PC-3 (cell line): Measurements from ENCODE around the gene TRMT2A. TPM values are rescaled to one million over a fixed set of nuclear protein-coding genes. Genes with fewer than 3 reads are reported as not detected.
A peak's percentile ranks its signal among the peaks of the same experiment; 100 is the strongest.

Source experiments
- ATAC-seq: fragments of 200-7000 bp; cut with Tn5 transposase; 2 replicates; pipeline ENCODE4 v1.9.1; 2020; ENCODE audit warnings: mild to moderate bottlenecking, moderate library complexity
- BruUV-seq: library from RNA; stranded (reverse); fragments of 400-500 nt; replicated peaks from 2 replicates; lab custom pipeline; 2021; lab: Mats Ljungman, UMichigan
- CTCF ChIA-PET: fragments of 300-600 bp; sonication (Branson Sonifier 250); formaldehyde crosslinking; loops from one replicate; lab custom pipeline; 2022; ENCODE audit warnings: antibody characterized with exemption; lab: Charles Lee
- POLR2A ChIA-PET: fragments of 300-600 bp; sonication (Branson Sonifier 250); formaldehyde crosslinking; loops from one replicate; lab custom pipeline; 2022; ENCODE audit warnings: antibody characterized with exemption; ENCODE audit not compliant: unreplicated experiment; lab: Charles Lee
- DNase-seq: peaks from one replicate; pipeline ENCODE4 v3.0.0-alpha.2; 2015
- H2AFZ ChIP-seq: fragments of 300-600 bp; sonication (generic); 2 replicates; pipeline ENCODE4 v1.6.0; 2016; ENCODE audit warnings: antibody characterized with exemption, low read length
- H3F3A ChIP-seq: fragments of 300-600 bp; sonication (generic); one replicate; pipeline ENCODE4 v1.6.0; 2017; ENCODE audit warnings: antibody characterized with exemption, low read length, control low read depth, mild to moderate bottlenecking; ENCODE audit not compliant: unreplicated experiment
- H3K27ac ChIP-seq: fragments of 300-600 bp; sonication (generic); 2 replicates; pipeline ENCODE4 v1.5.1; 2016; ENCODE audit warnings: mild to moderate bottlenecking, low read length
- H3K27me3 ChIP-seq: fragments of 300-600 bp; sonication (generic); 2 replicates; pipeline ENCODE4 v1.6.1; 2016; ENCODE audit warnings: low read length, mixed read lengths
- H3K36me3 ChIP-seq: fragments of 300-600 bp; sonication (generic); 2 replicates; pipeline ENCODE4 v1.6.1; 2016; ENCODE audit warnings: low read depth, mixed run types, low read length, mixed read lengths
- H3K4me1 ChIP-seq: fragments of 300-600 bp; sonication (generic); 2 replicates; pipeline ENCODE4 v1.5.1; 2016; ENCODE audit warnings: low read length; ENCODE audit not compliant: insufficient read depth
- H3K4me2 ChIP-seq: fragments of 300-600 bp; sonication (generic); 2 replicates; pipeline ENCODE4 v1.6.0; 2016; ENCODE audit warnings: low read length
- H3K4me3 ChIP-seq: fragments of 300-600 bp; sonication (generic); 2 replicates; pipeline ENCODE4 v1.5.1; 2016; ENCODE audit warnings: mild to moderate bottlenecking, low read length, mixed read lengths
- H3K79me2 ChIP-seq: fragments of 300-600 bp; sonication (generic); 2 replicates; pipeline ENCODE4 v1.6.1; 2017; ENCODE audit warnings: low read length, mixed read lengths
- H3K9ac ChIP-seq: fragments of 300-600 bp; sonication (generic); 2 replicates; pipeline ENCODE4 v1.6.0; 2016; ENCODE audit warnings: mild to moderate bottlenecking, low read length
- H3K9me2 ChIP-seq: fragments of 300-600 bp; sonication (generic); replicated peaks from 2 replicates; pipeline ENCODE4 v1.6.1; 2016; ENCODE audit warnings: mixed run types, low read length, mixed read lengths
- H3K9me3 ChIP-seq: fragments of 300-600 bp; sonication (generic); 2 replicates; pipeline ENCODE4 v1.6.1; 2016; ENCODE audit warnings: low read length, mixed read lengths
- H4K20me1 ChIP-seq: fragments of 300-600 bp; sonication (generic); 2 replicates; pipeline ENCODE4 v1.6.1; 2016; ENCODE audit warnings: low read length, mixed read lengths
- CTCF ChIP-seq: fragments of 300-600 bp; sonication (generic); conservative IDR thresholded peaks from 2 replicates; pipeline ENCODE4 v1.5.1; 2017; ENCODE audit warnings: antibody characterized with exemption, low read depth, mild to moderate bottlenecking, low read length
- EZH2 ChIP-seq: fragments of 300-600 bp; sonication (generic); IDR thresholded peaks from one replicate; pipeline ENCODE4 v1.6.1; 2017; ENCODE audit warnings: antibody characterized with exemption, mild to moderate bottlenecking, low read length; ENCODE audit not compliant: unreplicated experiment
- EZH2phosphoT487 ChIP-seq: fragments of 300-600 bp; sonication (generic); IDR thresholded peaks from 2 replicates; pipeline ENCODE4 v1.6.1; 2018; ENCODE audit warnings: mild to moderate bottlenecking, antibody characterized with exemption, low read length, borderline replicate concordance
- intact Hi-C: fragments of 100-400 bp; cut with micrococcal nuclease; formaldehyde crosslinking; loops from 2 replicates; pipeline ENCODE4 v1.9.0; 2023
- total RNA-seq: library from RNA; depleted of rRNA; stranded (reverse); fragments of >200 nt; gene quantifications from 2 replicates; pipeline ENCODE4 v1.2.3, GENCODE V29; 2014

Gene TRMT2A
- total RNA-seq, 1 experiment from 2014 or later = 62.1 TPM

- Histone ChIP-seq H3K36me3 (peaks cover 38% of the 10 kb centered on the region; the same call in 1 of the 2 replicates), H3F3A (no peaks in the 10 kb centered on the region), H3K9ac (no peak overlapping the region), H2AFZ (no peak overlapping the region), H3K9me2 (no peaks in the 10 kb centered on the region), H3K27ac (no peak overlapping the region), H3K9me3 (no peaks in the 10 kb centered on the region), H4K20me1 (peaks cover 40% of the 10 kb centered on the region), H3K79me2 (peaks cover 76% of the 10 kb centered on the region), H3K27me3 (no peaks in the 10 kb centered on the region), H3K4me2 (no peak overlapping the region), H3K4me1 (peaks cover 17% of the 10 kb centered on the region), H3K4me3 (no peak overlapping the region)
- no peak for ATAC-seq
- CTCF ChIA-PET = no interaction called here
- intact Hi-C loops = no loop called here
- DNase-seq = no peak
- POLR2A ChIA-PET = no interaction called here
- BruUV-seq = no TSS peak
- TF ChIP-seq CTCF = no peak
- TF ChIP-seq EZH2phosphoT487 = no peak
- TF ChIP-seq EZH2 = no peak
These were observed 33.0 kb downstream of the TRMT2A start for GRCh38 chr22:20083891-20084546.

- DNase-seq (no peak), ATAC-seq (no peak)
- Histone ChIP-seq H3K4me1 (peaks cover 17% of the 10 kb centered on the region), H3K4me2 (peak overlapping the region; percentile 41), H3K9me2 (no peaks in the 10 kb centered on the region), H3K27ac (no peak overlapping the region), H4K20me1 (peaks cover 40% of the 10 kb centered on the region), H3K9ac (no peak overlapping the region), H3K9me3 (no peaks in the 10 kb centered on the region), H3K36me3 (peaks cover 33% of the 10 kb centered on the region; the same call in 1 of the 2 replicates), H3K4me3 (no peak overlapping the region), H2AFZ (no peak overlapping the region), H3F3A (no peaks in the 10 kb centered on the region), H3K27me3 (no peaks in the 10 kb centered on the region), H3K79me2 (peaks cover 76% of the 10 kb centered on the region)
- intact Hi-C loops = no loop called here
- TF ChIP-seq EZH2 (no peak), CTCF (no peak), EZH2phosphoT487 (no peak)
- CTCF ChIA-PET = no interaction called here
- POLR2A ChIA-PET = no interaction called here
- BruUV-seq = no TSS peak
These were observed 33.7 kb downstream of the TRMT2A start for GRCh38 chr22:20083157-20083890.
